K562 (cell line): ENCODE measurements around the gene CCNL1. TPM values are rescaled to one million over a fixed set of nuclear protein-coding genes. Genes with fewer than 3 reads are reported as not detected.
A peak's percentile ranks its signal among the peaks of the same experiment; 100 is the strongest.

Source experiments
- ATAC-seq: fragments of 200-7000 bp; cut with Tn5 transposase; 3 replicates; pipeline ENCODE4 v1.9.1; 2020; ENCODE audit warnings: moderate library complexity
- BruUV-seq: library from RNA; stranded (reverse); fragments of 400-500 nt; replicated peaks from 2 replicates; lab custom pipeline; 2021; lab: Mats Ljungman, UMichigan
- CTCF ChIA-PET: fragments of 300-600 bp; formaldehyde crosslinking; extraction: SDS; loops from one replicate; lab custom pipeline; 2021; ENCODE audit warnings: low intra/inter-chr PET ratio; lab: Yijun Ruan, JAX
- POLR2A ChIA-PET: fragments of 300-600, 350-650 bp; sonication (Branson Sonifier 250); formaldehyde crosslinking; extraction: SDS; loops from one replicate; lab custom pipeline; 2021; ENCODE audit warnings: antibody characterized with exemption, inconsistent platforms; lab: Yijun Ruan, JAX
- DNase-seq, 4 experiments: peaks; one replicate each; pipeline versions ENCODE4 v3.0.0 to v3.0.0-alpha.2; 2011 to 2018; ENCODE audit warnings: low spot score in 3 of 4, mixed read lengths in 3 of 4; ENCODE audit errors: extremely low read depth in 1 of 4
- FAIRE-seq: peaks from 2 replicates; lab custom pipeline; 2011; peaks lifted over from hg19 to GRCh38; lab: Jason Lieb, UNC
- H2AFZ ChIP-seq: 2 replicates; pipeline ENCODE4 v1.6.0; 2011; ENCODE audit warnings: low read depth, low read length, control low read depth, inconsistent platforms
- H3K27ac ChIP-seq: fragments of 200-600 bp; 3 replicates; pipeline ENCODE4 v1.8.0; 2011; ENCODE audit warnings: low read depth, mild to moderate bottlenecking, control low read depth, inconsistent platforms, low read length, moderate library complexity, mixed read lengths; ENCODE audit errors: extremely low read depth
- H3K27me3 ChIP-seq, 2 experiments: fragments of 300-600 bp in 1 of 2; 2 replicates in 1 of 2; 3 replicates in 1 of 2; pipeline versions ENCODE4 v1.6.0 to v1.8.0; 2011; ENCODE audit warnings: inconsistent platforms in 2 of 2, low read length in 2 of 2, mild to moderate bottlenecking in 1 of 2, mixed read lengths in 1 of 2, moderate library complexity in 1 of 2; ENCODE audit not compliant: control insufficient read depth in 2 of 2, insufficient read depth in 2 of 2
- H3K36me3 ChIP-seq: fragments of 300-600 bp; 3 replicates; pipeline ENCODE4 v1.8.0; 2011; ENCODE audit warnings: mild to moderate bottlenecking, low read length, inconsistent platforms; ENCODE audit not compliant: control insufficient read depth, insufficient read depth
- H3K4me1 ChIP-seq, 2 experiments: fragments of 200-600 bp in 1 of 2; replicated peaks in 1 of 2; 2 replicates in 1 of 2; 3 replicates in 1 of 2; pipeline versions ENCODE4 v1.5.1 to v1.8.0; 2011; ENCODE audit warnings: inconsistent platforms in 2 of 2, low read length in 2 of 2, mild to moderate bottlenecking in 1 of 2, mixed read lengths in 1 of 2, moderate library complexity in 1 of 2; ENCODE audit not compliant: control insufficient read depth in 2 of 2, insufficient read depth in 2 of 2
- H3K4me2 ChIP-seq: 2 replicates; pipeline ENCODE4 v1.6.1; 2011; ENCODE audit warnings: low read length, control low read depth, inconsistent platforms, mixed read lengths; ENCODE audit not compliant: insufficient read depth
- H3K4me3 ChIP-seq: fragments of 200-600 bp; sonication (generic), shearing (Covaris generic); 2 replicates; pipeline ENCODE4 v1.5.1; 2016; ENCODE audit warnings: control low read depth, inconsistent platforms
- H3K79me2 ChIP-seq: fragments of 200-600 bp; 3 replicates; pipeline ENCODE4 v1.8.0; 2011; ENCODE audit warnings: low read length, inconsistent platforms; ENCODE audit not compliant: control insufficient read depth, insufficient read depth
- H3K9ac ChIP-seq, 2 experiments: 2 replicates each; pipeline versions ENCODE4 v1.6.0 to v1.6.1; 2011; ENCODE audit warnings: low read depth in 2 of 2, low read length in 2 of 2, control low read depth in 1 of 2, inconsistent platforms in 1 of 2, mild to moderate bottlenecking in 1 of 2, mixed read lengths in 1 of 2; ENCODE audit not compliant: insufficient read depth in 1 of 2
- H3K9me1 ChIP-seq: one replicate; pipeline ENCODE4 v1.6.0; 2011; ENCODE audit warnings: inconsistent platforms, mild to moderate bottlenecking, low read length, moderate library complexity; ENCODE audit not compliant: control insufficient read depth, insufficient read depth
- H3K9me3 ChIP-seq: replicated peaks from 2 replicates; pipeline ENCODE4 v1.5.1; 2011; ENCODE audit warnings: low read depth, low read length, inconsistent platforms; ENCODE audit not compliant: control insufficient read depth, insufficient read depth
- H4K20me1 ChIP-seq: replicated peaks from 2 replicates; pipeline ENCODE4 v1.6.1; 2011; ENCODE audit warnings: low read length, inconsistent platforms, mixed read lengths; ENCODE audit not compliant: control insufficient read depth, insufficient read depth
- ARID1B ChIP-seq: fragments of 450-650 bp; IDR thresholded peaks from 2 replicates; pipeline ENCODE4 v1.6.1; 2016; ENCODE audit warnings: antibody characterized with exemption, mild to moderate bottlenecking, inconsistent platforms
- CBFA2T2 ChIP-seq: fragments of 450-650 bp; conservative IDR thresholded peaks from 2 replicates; pipeline ENCODE4 v1.6.1; 2017; ENCODE audit warnings: mild to moderate bottlenecking
- FOXK1 ChIP-seq: sonication (generic); formaldehyde crosslinking; IDR thresholded peaks from 2 replicates; pipeline ENCODE4 v1.8.0; 2022; ENCODE audit warnings: missing genetic modification reagents, mild to moderate bottlenecking, borderline replicate concordance
- MAFG ChIP-seq: fragments of 450-650 bp; conservative IDR thresholded peaks from 2 replicates; pipeline ENCODE4 v1.6.1; 2016; ENCODE audit warnings: missing genetic modification characterization, missing compliant biosample characterization
- MED1 ChIP-seq: sonication (generic); formaldehyde crosslinking; IDR thresholded peaks from 2 replicates; pipeline ENCODE4 v1.8.1; 2023; ENCODE audit warnings: missing genetic modification reagents, borderline replicate concordance
- PML ChIP-seq: IDR thresholded peaks from 2 replicates; pipeline ENCODE4 v1.6.1; 2012; ENCODE audit warnings: low read length, inconsistent platforms
- POLR2A ChIP-seq: fragments of 450-650 bp; conservative IDR thresholded peaks from 2 replicates; pipeline ENCODE4 v1.6.1; 2016
- POLR2AphosphoS5 ChIP-seq: IDR thresholded peaks from 2 replicates; pipeline ENCODE4 v1.6.1; 2011; ENCODE audit warnings: mild to moderate bottlenecking, low read depth, low read length, moderate library complexity; ENCODE audit not compliant: control insufficient read depth, insufficient read depth
- ZNF316 ChIP-seq: fragments of 450-650 bp; IDR thresholded peaks from 2 replicates; pipeline ENCODE4 v1.6.1; 2016
- ZNF583 ChIP-seq: fragments of 250-450 bp; sonication (Bioruptor Pico); IDR thresholded peaks from 2 replicates; pipeline ENCODE4 v1.4.0; 2020
- WGBS: fragments of 100-300 bp; shearing (Covaris generic); methylation state at CpG from one replicate; pipeline ENCODE4 v1.1.6; 2016; ENCODE audit warnings: low coverage, mixed read lengths; ENCODE audit not compliant: insufficient coverage; ENCODE audit errors: missing lambda C conversion rate; 5-methylcytosine and 5-hydroxymethylcytosine counted together
- in situ Hi-C: fragments of 300-500 bp; cut with MboI; formaldehyde crosslinking; loops from 4 replicates; pipeline ENCODE4 v1.15.0; 2018; ENCODE audit warnings: inconsistent platforms, mixed read lengths
- intact Hi-C: fragments of 100-400 bp; cut with micrococcal nuclease; formaldehyde crosslinking; loops from 2 replicates; pipeline ENCODE4 v1.14.2; 2022
- polyA plus RNA-seq, 8 experiments: library from polyadenylated mRNA; depleted of rRNA in 4 of 8; stranded (reverse) in 5 of 8; unstranded in 3 of 8; fragments of >200 nt; fragmentation: Nextera tagmentation in 2 of 8; fragmentation: Illumina TruSeq in 1 of 8; extraction: Ambion mirVana in 2 of 8; extraction: Trizol in 1 of 8; gene quantifications; 2 replicates each; pipeline versions ENCODE4 v1.2.1 to v1.2.3, GENCODE V29; 2011 to 2014; ENCODE audit warnings: inconsistent platforms in 1 of 8, missing spikeins in 1 of 8
- total RNA-seq, 7 experiments: library from RNA; depleted of rRNA in 6 of 7; stranded (reverse); fragments of >200 nt in 6 of 7; fragmentation: Illumina TruSeq in 2 of 7; extraction: Trizol in 2 of 7; gene quantifications; 2 replicates each; pipeline versions ENCODE4 v1.2.1 to v1.2.3, GENCODE V29; 2011 to 2021; ENCODE audit warnings: low replicate concordance in 1 of 7
- TF ChIP-seq, protein P1 (sequence below): fragments of 250-450 bp; sonication (Bioruptor Pico); IDR thresholded peaks from 2 replicates; pipeline ENCODE4 v1.8.0; 2022; ENCODE audit warnings: moderate library complexity, mild to moderate bottlenecking, inconsistent platforms
- TF ChIP-seq, protein P2 (sequence below): fragments of 450-650 bp; IDR thresholded peaks from 2 replicates; pipeline ENCODE4 v1.6.1; 2017; ENCODE audit warnings: antibody characterized with exemption, mild to moderate bottlenecking
- TF ChIP-seq, protein P3 (sequence below): fragments of 450-650 bp; IDR thresholded peaks from 2 replicates; pipeline ENCODE4 v1.6.1; 2016; ENCODE audit warnings: borderline replicate concordance
- TF ChIP-seq, protein P4 (sequence below): fragments of 250-450 bp; sonication (Bioruptor Pico); IDR thresholded peaks from 2 replicates; pipeline ENCODE4 v1.9.0; 2021; ENCODE audit warnings: mild to moderate bottlenecking

The CCNL1 gene
- total and polyA plus RNA-seq, 9 of the 15 experiments (the other 6 are each of a cell fraction or from before 2014, with no cell fraction given) = 16.1 to 186 (median 132) TPM

DNA sequence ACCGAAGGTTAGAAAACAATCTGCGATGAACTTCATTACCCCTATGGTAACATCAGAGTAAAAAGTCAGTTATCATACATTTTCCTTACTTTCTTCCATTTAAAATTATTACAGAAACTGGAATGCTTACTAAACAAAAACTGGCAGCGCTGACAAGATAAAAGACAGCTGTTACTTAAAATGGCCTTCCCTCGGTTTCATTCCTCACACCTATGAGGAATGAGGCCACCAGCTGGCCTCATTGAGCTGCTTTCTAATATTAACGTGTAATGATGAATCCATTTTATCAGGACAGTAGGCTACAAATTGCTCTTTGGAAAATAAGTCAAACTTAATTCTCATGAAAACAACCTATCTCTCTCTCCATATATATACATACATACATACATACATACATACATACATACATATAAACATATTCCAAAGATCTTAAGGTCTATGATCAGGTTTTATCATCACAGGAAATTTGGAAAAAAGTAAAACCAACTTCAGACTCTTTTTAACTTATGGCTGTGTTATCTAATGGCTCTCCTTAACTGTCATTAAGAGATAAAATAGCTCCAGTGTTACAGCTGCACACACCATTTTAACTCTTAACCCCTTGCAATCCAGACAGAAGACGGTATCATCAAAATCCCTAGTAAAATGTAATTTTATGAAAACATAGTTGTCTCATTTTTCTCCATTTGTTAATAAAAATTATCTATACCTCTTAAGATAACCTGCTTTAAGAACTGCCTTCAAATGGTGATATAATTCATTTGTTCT, 5.2 kb downstream of the CCNL1 start:
- intact Hi-C loops (no loop called here), in situ Hi-C loops (no loop called here)
- no peak overlapping the region for H3K4me3 ChIP-seq
- peak overlapping the region; percentile 27; the same call in 1 of the 2 replicates for H3K4me2 ChIP-seq
- H4K20me1 ChIP-seq = peaks cover 33% of the 10 kb centered on the region
- no peak for FAIRE-seq
- BruUV-seq = no TSS peak
- H2AFZ ChIP-seq = no peak overlapping the region
- peaks cover 0 to 12% of the 10 kb centered on the region in 2 experiments; a peak in 4 of 5 replicates for H3K4me1 ChIP-seq
- no peaks in the 10 kb centered on the region for H3K27me3 ChIP-seq
- H3K9me1 ChIP-seq = no peaks in the 10 kb centered on the region
- peaks cover 87% of the 10 kb centered on the region for H3K79me2 ChIP-seq
- ATAC-seq = no peak
- H3K27ac ChIP-seq = no peak overlapping the region; the same call in 2 of the 3 replicates
- 55% methylated on average over 6 of the region's 6 CpGs for WGBS
- H3K36me3 ChIP-seq = peaks cover 95% of the 10 kb centered on the region
- no peak for DNase-seq
- ChIA-PET CTCF (no interaction called here), POLR2A (interaction anchor here (1.6 to 3.8 kb wide), 3 partner anchors 10 to 20 kb away, joined by 4 to 38 read pairs (median 26); no protein-coding TSS in a partner anchor)
- H3K9me3 ChIP-seq = no peaks in the 10 kb centered on the region
- no peak overlapping the region; a peak in 1 of 4 replicates for H3K9ac ChIP-seq
- TF ChIP-seq ZNF583 (no peak), FOXK1 (CRISPR knock-in tag) (no peak), POLR2A (peak; percentile 48; the same call in 1 of the 2 replicates), ARID1B (peak; percentile 51), CBFA2T2 (0 out of 2 replicates have a peak, but pooled peaks have one; percentile 9), MAFG (peak; percentile 13; the same call in 1 of the 2 replicates), PML (0 out of 2 replicates have a peak, but pooled peaks have one; percentile 41), MED1 (no peak), ZNF316 (peak; percentile 58), POLR2AphosphoS5 (0 out of 2 replicates have a peak, but pooled peaks have one; percentile 15)
- TF ChIP-seq, protein P1, sequence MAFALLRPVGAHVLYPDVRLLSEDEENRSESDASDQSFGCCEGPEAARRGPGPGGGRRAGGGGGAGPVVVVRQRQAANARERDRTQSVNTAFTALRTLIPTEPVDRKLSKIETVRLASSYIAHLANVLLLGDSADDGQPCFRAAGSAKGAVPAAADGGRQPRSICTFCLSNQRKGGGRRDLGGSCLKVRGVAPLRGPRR = no peak
- TF ChIP-seq, protein P2, sequence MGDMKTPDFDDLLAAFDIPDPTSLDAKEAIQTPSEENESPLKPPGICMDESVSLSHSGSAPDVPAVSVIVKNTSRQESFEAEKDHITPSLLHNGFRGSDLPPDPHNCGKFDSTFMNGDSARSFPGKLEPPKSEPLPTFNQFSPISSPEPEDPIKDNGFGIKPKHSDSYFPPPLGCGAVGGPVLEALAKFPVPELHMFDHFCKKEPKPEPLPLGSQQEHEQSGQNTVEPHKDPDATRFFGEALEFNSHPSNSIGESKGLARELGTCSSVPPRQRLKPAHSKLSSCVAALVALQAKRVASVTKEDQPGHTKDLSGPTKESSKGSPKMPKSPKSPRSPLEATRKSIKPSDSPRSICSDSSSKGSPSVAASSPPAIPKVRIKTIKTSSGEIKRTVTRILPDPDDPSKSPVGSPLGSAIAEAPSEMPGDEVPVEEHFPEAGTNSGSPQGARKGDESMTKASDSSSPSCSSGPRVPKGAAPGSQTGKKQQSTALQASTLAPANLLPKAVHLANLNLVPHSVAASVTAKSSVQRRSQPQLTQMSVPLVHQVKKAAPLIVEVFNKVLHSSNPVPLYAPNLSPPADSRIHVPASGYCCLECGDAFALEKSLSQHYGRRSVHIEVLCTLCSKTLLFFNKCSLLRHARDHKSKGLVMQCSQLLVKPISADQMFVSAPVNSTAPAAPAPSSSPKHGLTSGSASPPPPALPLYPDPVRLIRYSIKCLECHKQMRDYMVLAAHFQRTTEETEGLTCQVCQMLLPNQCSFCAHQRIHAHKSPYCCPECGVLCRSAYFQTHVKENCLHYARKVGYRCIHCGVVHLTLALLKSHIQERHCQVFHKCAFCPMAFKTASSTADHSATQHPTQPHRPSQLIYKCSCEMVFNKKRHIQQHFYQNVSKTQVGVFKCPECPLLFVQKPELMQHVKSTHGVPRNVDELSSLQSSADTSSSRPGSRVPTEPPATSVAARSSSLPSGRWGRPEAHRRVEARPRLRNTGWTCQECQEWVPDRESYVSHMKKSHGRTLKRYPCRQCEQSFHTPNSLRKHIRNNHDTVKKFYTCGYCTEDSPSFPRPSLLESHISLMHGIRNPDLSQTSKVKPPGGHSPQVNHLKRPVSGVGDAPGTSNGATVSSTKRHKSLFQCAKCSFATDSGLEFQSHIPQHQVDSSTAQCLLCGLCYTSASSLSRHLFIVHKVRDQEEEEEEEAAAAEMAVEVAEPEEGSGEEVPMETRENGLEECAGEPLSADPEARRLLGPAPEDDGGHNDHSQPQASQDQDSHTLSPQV = 0 out of 2 replicates have a peak, but pooled peaks have one; percentile 24
- TF ChIP-seq, protein P3, sequence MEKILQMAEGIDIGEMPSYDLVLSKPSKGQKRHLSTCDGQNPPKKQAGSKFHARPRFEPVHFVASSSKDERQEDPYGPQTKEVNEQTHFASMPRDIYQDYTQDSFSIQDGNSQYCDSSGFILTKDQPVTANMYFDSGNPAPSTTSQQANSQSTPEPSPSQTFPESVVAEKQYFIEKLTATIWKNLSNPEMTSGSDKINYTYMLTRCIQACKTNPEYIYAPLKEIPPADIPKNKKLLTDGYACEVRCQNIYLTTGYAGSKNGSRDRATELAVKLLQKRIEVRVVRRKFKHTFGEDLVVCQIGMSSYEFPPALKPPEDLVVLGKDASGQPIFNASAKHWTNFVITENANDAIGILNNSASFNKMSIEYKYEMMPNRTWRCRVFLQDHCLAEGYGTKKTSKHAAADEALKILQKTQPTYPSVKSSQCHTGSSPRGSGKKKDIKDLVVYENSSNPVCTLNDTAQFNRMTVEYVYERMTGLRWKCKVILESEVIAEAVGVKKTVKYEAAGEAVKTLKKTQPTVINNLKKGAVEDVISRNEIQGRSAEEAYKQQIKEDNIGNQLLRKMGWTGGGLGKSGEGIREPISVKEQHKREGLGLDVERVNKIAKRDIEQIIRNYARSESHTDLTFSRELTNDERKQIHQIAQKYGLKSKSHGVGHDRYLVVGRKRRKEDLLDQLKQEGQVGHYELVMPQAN = no peak
- TF ChIP-seq, protein P4, sequence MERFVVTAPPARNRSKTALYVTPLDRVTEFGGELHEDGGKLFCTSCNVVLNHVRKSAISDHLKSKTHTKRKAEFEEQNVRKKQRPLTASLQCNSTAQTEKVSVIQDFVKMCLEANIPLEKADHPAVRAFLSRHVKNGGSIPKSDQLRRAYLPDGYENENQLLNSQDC = no peak
